Parietal lobe (tissue), 1 donor: ENCODE results near the gene SOX14. TPM values are rescaled to one million over a fixed set of nuclear protein-coding genes. Genes with fewer than 3 reads are reported as not detected.

Source experiments
- total RNA-seq: library from RNA; depleted of rRNA; stranded (reverse); fragments of >200 nt; gene quantifications from one replicate; pipeline ENCODE4 v1.2.3, GENCODE V29; 2014

The SOX14 gene
- not detected for total RNA-seq

GRCh38 chr3:137764001-137764433 is at the start of gene SOX14:
Gene SOX14, plus strand, starts transcription at chr3:137764315. Its CDS starts 470 bp downstream, at chr3:137764785.

Other genes starting within 250 kb of the SOX14 start
- not detected for gene CLDN18, start 245.8 kb downstream of the SOX14 start, total RNA-seq